Keratinocyte (primary cell): Measurements from ENCODE around the gene GRM7. TPM values are rescaled to one million over a fixed set of nuclear protein-coding genes. Genes with fewer than 3 reads are reported as not detected.

Source experiments
- DNase-seq: peaks from one replicate; pipeline ENCODE4 v3.0.0-alpha.2; 2011; ENCODE audit warnings: low read depth, missing footprints, low spot score
- FAIRE-seq: peaks from 2 replicates; lab custom pipeline; 2011; peaks lifted over from hg19 to GRCh38; lab: Jason Lieb, UNC
- H2AFZ ChIP-seq: 2 replicates; pipeline ENCODE4 v1.6.0; 2012; ENCODE audit warnings: low read length, control low read depth, inconsistent platforms; ENCODE audit not compliant: control insufficient read depth
- H3K27ac ChIP-seq: 2 replicates; pipeline ENCODE4 v1.5.1; 2011; ENCODE audit warnings: low read length; ENCODE audit not compliant: control insufficient read depth, insufficient read depth
- H3K27me3 ChIP-seq: 3 replicates; pipeline ENCODE4 v1.6.0; 2011; ENCODE audit warnings: low read length; ENCODE audit not compliant: control insufficient read depth, insufficient read depth; ENCODE audit errors: extremely low read depth
- H3K36me3 ChIP-seq, 2 experiments: 2 replicates in 1 of 2; 3 replicates in 1 of 2; pipeline ENCODE4 v1.5.1; 2011; ENCODE audit warnings: low read length in 2 of 2, mild to moderate bottlenecking in 1 of 2; ENCODE audit not compliant: control insufficient read depth in 2 of 2, insufficient read depth in 2 of 2; ENCODE audit errors: extremely low read depth in 1 of 2
- H3K4me1 ChIP-seq: 3 replicates; pipeline ENCODE4 v1.5.1; 2011; ENCODE audit warnings: low read length; ENCODE audit not compliant: control insufficient read depth, insufficient read depth; ENCODE audit errors: extremely low read depth
- H3K4me2 ChIP-seq: 3 replicates; pipeline ENCODE4 v1.6.0; 2011; ENCODE audit warnings: low read depth, low read length; ENCODE audit not compliant: control insufficient read depth, insufficient read depth; ENCODE audit errors: extremely low read depth
- H3K4me3 ChIP-seq, 3 experiments: fragments of 200-600 bp in 1 of 3; sonication (generic) in 1 of 3; 2 replicates in 2 of 3; 3 replicates in 1 of 3; pipeline ENCODE4 v1.5.1; 2011 to 2016; ENCODE audit warnings: low read length in 3 of 3, mild to moderate bottlenecking in 3 of 3, control low read depth in 2 of 3, inconsistent platforms in 1 of 3, low read depth in 1 of 3, mixed read lengths in 1 of 3, mixed run types in 1 of 3, moderate library complexity in 1 of 3; ENCODE audit not compliant: control insufficient read depth in 2 of 3, insufficient read depth in 2 of 3; ENCODE audit errors: extremely low read depth in 1 of 3
- H3K79me2 ChIP-seq: 2 replicates; pipeline ENCODE4 v1.6.0; 2012; ENCODE audit warnings: low read length; ENCODE audit not compliant: control insufficient read depth, insufficient read depth
- H3K9ac ChIP-seq: 3 replicates; pipeline ENCODE4 v1.6.0; 2011; ENCODE audit warnings: low read length; ENCODE audit not compliant: control insufficient read depth, insufficient read depth; ENCODE audit errors: extremely low read depth
- H3K9me1 ChIP-seq: 3 replicates; pipeline ENCODE4 v1.6.0; 2011; ENCODE audit warnings: low read length; ENCODE audit not compliant: control insufficient read depth, insufficient read depth; ENCODE audit errors: extremely low read depth
- H3K9me3 ChIP-seq: 2 replicates; pipeline ENCODE4 v1.5.1; 2012; ENCODE audit warnings: low read depth, low read length; ENCODE audit not compliant: control insufficient read depth
- H4K20me1 ChIP-seq: 3 replicates; pipeline ENCODE4 v1.6.0; 2011; ENCODE audit warnings: low read length; ENCODE audit not compliant: control insufficient read depth, insufficient read depth; ENCODE audit errors: extremely low read depth
- EZH2 ChIP-seq: IDR thresholded peaks from one replicate; pipeline ENCODE4 v1.6.1; 2012; ENCODE audit warnings: inconsistent platforms, mild to moderate bottlenecking, low read length, moderate library complexity
- dilution Hi-C: fragments of 300-500 bp; cut with MboI; formaldehyde crosslinking; loops from one replicate; pipeline ENCODE4 v1.7.0; 2020; ENCODE audit warnings: low sequenced_read_pairs; ENCODE audit not compliant: extremely low pct_ligation_motif_present
- polyA plus RNA-seq, 5 experiments: library from polyadenylated mRNA; depleted of rRNA in 3 of 5; stranded (reverse) in 3 of 5; stranded (forward) in 1 of 5; unstranded in 1 of 5; fragments of >200 nt; gene quantifications; 1 replicate in 1 of 5; 2 replicates in 3 of 5; 3 replicates in 1 of 5; pipeline versions ENCODE4 v1.2.1 to v1.2.3, GENCODE V29; 2011 to 2012; ENCODE audit warnings: missing spikeins in 2 of 5, low read depth in 1 of 5, low replicate concordance in 1 of 5
- TF ChIP-seq, protein P1 (sequence below), 3 experiments: IDR thresholded peaks in 1 of 3; conservative IDR thresholded peaks in 1 of 3; optimal IDR thresholded peaks in 1 of 3; 2 replicates in 2 of 3; 3 replicates in 1 of 3; pipeline versions ENCODE3 to v1.5.1; 2011; ENCODE audit warnings: low read length in 3 of 3, mild to moderate bottlenecking in 3 of 3, moderate library complexity in 2 of 3, control low read depth in 1 of 3, inconsistent platforms in 1 of 3; ENCODE audit not compliant: insufficient read depth in 2 of 3; ENCODE audit errors: extremely low read depth in 1 of 3

GRM7 gene
- polyA plus RNA-seq, 1 donor (not counting 4 experiments of a cell fraction or from before 2014, with no cell fraction given) = not detected

GRCh38 chr3:7638103-7638502 lies 777.2 kb downstream of the GRM7 start:
- no peak overlapping the region for H2AFZ ChIP-seq
- H3K9me3 ChIP-seq = no peaks in the 10 kb centered on the region
- no peaks in the 10 kb centered on the region for H3K9me1 ChIP-seq
- H3K79me2 ChIP-seq = no peaks in the 10 kb centered on the region
- H3K4me1 ChIP-seq = no peaks in the 10 kb centered on the region
- dilution Hi-C loops = no loop called here
- no peak for FAIRE-seq
- no peak overlapping the region for H3K4me3 ChIP-seq
- no peaks in the 10 kb centered on the region for H4K20me1 ChIP-seq
- no peaks in the 10 kb centered on the region for H3K27me3 ChIP-seq
- H3K4me2 ChIP-seq = no peak overlapping the region
- no peaks in the 10 kb centered on the region for H3K36me3 ChIP-seq
- TF ChIP-seq EZH2 = no peak
- DNase-seq = no peak
- H3K9ac ChIP-seq = no peak overlapping the region
- H3K27ac ChIP-seq = no peak overlapping the region

DNA sequence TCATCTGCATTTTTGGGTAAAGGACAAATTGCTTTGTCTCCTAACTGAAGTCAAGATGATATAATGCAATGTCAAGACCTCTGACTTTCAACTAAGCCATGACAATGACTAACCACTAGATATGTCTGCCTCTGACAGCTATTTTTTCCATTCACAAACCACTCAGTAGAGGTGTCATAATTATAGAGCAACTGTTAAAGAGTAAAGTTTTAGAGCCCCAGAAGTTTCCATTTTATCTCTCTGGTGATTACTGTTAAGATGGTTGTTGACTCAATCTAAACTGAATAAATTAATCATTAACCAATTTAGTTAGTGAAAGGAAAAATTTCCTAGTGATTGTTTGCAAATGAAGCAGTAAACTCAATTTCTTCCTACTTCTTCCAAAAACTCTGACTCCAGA lies 779.9 kb downstream of the GRM7 start:
- H3K9me3 ChIP-seq = no peaks in the 10 kb centered on the region
- no peaks in the 10 kb centered on the region for H3K36me3 ChIP-seq
- no peak overlapping the region for H3K9ac ChIP-seq
- no peak overlapping the region for H3K4me3 ChIP-seq
- H4K20me1 ChIP-seq = no peaks in the 10 kb centered on the region
- TF ChIP-seq, protein P1, sequence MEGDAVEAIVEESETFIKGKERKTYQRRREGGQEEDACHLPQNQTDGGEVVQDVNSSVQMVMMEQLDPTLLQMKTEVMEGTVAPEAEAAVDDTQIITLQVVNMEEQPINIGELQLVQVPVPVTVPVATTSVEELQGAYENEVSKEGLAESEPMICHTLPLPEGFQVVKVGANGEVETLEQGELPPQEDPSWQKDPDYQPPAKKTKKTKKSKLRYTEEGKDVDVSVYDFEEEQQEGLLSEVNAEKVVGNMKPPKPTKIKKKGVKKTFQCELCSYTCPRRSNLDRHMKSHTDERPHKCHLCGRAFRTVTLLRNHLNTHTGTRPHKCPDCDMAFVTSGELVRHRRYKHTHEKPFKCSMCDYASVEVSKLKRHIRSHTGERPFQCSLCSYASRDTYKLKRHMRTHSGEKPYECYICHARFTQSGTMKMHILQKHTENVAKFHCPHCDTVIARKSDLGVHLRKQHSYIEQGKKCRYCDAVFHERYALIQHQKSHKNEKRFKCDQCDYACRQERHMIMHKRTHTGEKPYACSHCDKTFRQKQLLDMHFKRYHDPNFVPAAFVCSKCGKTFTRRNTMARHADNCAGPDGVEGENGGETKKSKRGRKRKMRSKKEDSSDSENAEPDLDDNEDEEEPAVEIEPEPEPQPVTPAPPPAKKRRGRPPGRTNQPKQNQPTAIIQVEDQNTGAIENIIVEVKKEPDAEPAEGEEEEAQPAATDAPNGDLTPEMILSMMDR (optimal IDR thresholded peaks at IDR 0.05 in 1 of 3, IDR thresholded peaks at IDR 0.05 in 1 of 3, conservative IDR thresholded peaks at IDR 0.05 in 1 of 3; ENCODE audit: extremely low read depth in 1 of 3, insufficient read depth in 2 of 3, low read length in 3 of 3) = no peak
- TF ChIP-seq EZH2 = no peak
- no peaks in the 10 kb centered on the region for H3K4me1 ChIP-seq
- H3K27ac ChIP-seq = no peak overlapping the region
- DNase-seq (no peak), FAIRE-seq (no peak)
- no peaks in the 10 kb centered on the region for H3K27me3 ChIP-seq
- H3K79me2 ChIP-seq = no peaks in the 10 kb centered on the region
- no peaks in the 10 kb centered on the region for H3K9me1 ChIP-seq
- no peak overlapping the region for H2AFZ ChIP-seq
- H3K4me2 ChIP-seq = no peak overlapping the region
- dilution Hi-C loops = no loop called here

GRCh38 chr3:7646851-7647250 lies 785.9 kb downstream of the GRM7 start:
- Histone ChIP-seq H3K9ac (no peak overlapping the region), H3K27ac (no peak overlapping the region), H3K9me1 (no peaks in the 10 kb centered on the region), H3K4me1 (no peaks in the 10 kb centered on the region), H2AFZ (no peak overlapping the region), H3K36me3 (no peaks in the 10 kb centered on the region), H3K4me2 (no peak overlapping the region), H3K4me3 (no peak overlapping the region), H3K27me3 (no peaks in the 10 kb centered on the region), H4K20me1 (no peaks in the 10 kb centered on the region), H3K9me3 (no peaks in the 10 kb centered on the region), H3K79me2 (no peaks in the 10 kb centered on the region)
- dilution Hi-C loops = no loop called here
- TF ChIP-seq, protein P1 (optimal IDR thresholded peaks at IDR 0.05 in 1 of 3, IDR thresholded peaks at IDR 0.05 in 1 of 3, conservative IDR thresholded peaks at IDR 0.05 in 1 of 3; ENCODE audit: extremely low read depth in 1 of 3, insufficient read depth in 2 of 3, low read length in 3 of 3) = no peak
- TF ChIP-seq EZH2 = no peak
- FAIRE-seq (no peak), DNase-seq (no peak)
